Tibial artery (tissue), 4 donors: ENCODE data around the gene MET.

Source experiments
- DNase-seq, 2 donors: peaks; one replicate each; pipeline ENCODE4 v3.0.0-alpha.2; 2019
- H3K27ac ChIP-seq, 2 donors: fragments of 200-600 bp; sonication (generic) in 1 of 2; 1 replicate in 1 of 2; 2 replicates in 1 of 2; pipeline ENCODE4 v1.5.1; 2018 to 2019; ENCODE audit warnings: mild to moderate bottlenecking in 1 of 2
- H3K27me3 ChIP-seq, 2 donors: fragments of 200-600 bp; sonication (generic) in 1 of 2; one replicate each; pipeline versions ENCODE4 v1.5.1 to v1.6.0; 2016 to 2019
- H3K36me3 ChIP-seq, 3 donors: fragments of 200-600 bp; sonication (generic) in 2 of 3; one replicate each; pipeline ENCODE4 v1.5.1; 2016 to 2019; ENCODE audit warnings: mild to moderate bottlenecking in 2 of 3
- H3K4me1 ChIP-seq, 4 donors: fragments of 200-600 bp; sonication (generic) in 2 of 4; 1 replicate in 3 of 4; 2 replicates in 1 of 4; pipeline ENCODE4 v1.5.1; 2016 to 2019
- H3K4me3 ChIP-seq, 2 donors: fragments of 200-600 bp; sonication (generic) in 1 of 2; 1 replicate in 1 of 2; 2 replicates in 1 of 2; pipeline ENCODE4 v1.5.1; 2018 to 2019; ENCODE audit warnings: mild to moderate bottlenecking in 2 of 2
- H3K9me3 ChIP-seq, 3 donors: fragments of 200-600 bp; sonication (generic) in 1 of 3; one replicate each; pipeline ENCODE4 v1.5.1; 2016 to 2019
- intact Hi-C: fragments of 100-400 bp; cut with DNase I; formaldehyde crosslinking; loops from one replicate; pipeline ENCODE4 v1.15.0; 2023; ENCODE audit warnings: low total_unique reads
- TF ChIP-seq, protein P1 (sequence below), 2 experiments: fragments of 200-600 bp in 1 of 2; fragments of 450-650 bp in 1 of 2; IDR thresholded peaks; one replicate each; pipeline ENCODE4 v1.5.1; 2017 to 2019; ENCODE audit warnings: antibody characterized with exemption in 2 of 2, mild to moderate bottlenecking in 1 of 2, moderate library complexity in 1 of 2

The MET gene

DNA sequence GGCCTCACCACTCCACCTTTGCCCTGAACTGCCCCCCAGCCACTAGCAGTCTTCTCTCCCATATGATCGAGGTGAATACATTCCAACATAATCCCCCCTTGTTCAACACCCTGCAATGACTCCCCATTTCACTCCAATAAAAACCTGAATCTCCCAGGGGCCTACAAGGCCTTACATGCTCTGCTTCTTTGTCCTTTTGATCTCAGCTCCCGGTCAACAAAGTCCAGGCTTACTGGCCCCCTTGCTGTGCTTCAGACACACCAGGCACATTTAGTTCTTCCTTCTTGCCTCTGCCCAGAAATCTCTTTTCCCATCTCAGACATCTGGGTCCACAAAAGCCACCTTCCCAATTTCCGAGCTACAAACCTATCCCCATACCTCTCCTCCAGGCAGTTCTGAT lies 14.0 kb downstream of the MET start:
- intact Hi-C loops, result no loop called here
- H3K27me3 ChIP-seq, result no peaks in the 10 kb centered on the region
- no peak overlapping the region for H3K27ac ChIP-seq
- H3K36me3 ChIP-seq, result no peaks in the 10 kb centered on the region
- TF ChIP-seq, protein P1, sequence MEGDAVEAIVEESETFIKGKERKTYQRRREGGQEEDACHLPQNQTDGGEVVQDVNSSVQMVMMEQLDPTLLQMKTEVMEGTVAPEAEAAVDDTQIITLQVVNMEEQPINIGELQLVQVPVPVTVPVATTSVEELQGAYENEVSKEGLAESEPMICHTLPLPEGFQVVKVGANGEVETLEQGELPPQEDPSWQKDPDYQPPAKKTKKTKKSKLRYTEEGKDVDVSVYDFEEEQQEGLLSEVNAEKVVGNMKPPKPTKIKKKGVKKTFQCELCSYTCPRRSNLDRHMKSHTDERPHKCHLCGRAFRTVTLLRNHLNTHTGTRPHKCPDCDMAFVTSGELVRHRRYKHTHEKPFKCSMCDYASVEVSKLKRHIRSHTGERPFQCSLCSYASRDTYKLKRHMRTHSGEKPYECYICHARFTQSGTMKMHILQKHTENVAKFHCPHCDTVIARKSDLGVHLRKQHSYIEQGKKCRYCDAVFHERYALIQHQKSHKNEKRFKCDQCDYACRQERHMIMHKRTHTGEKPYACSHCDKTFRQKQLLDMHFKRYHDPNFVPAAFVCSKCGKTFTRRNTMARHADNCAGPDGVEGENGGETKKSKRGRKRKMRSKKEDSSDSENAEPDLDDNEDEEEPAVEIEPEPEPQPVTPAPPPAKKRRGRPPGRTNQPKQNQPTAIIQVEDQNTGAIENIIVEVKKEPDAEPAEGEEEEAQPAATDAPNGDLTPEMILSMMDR (IDR thresholded peaks at IDR 0.05), result no peak
- DNase-seq, result no peak
- no peak overlapping the region for H3K4me3 ChIP-seq
- peaks cover 0 to 8% (median 2%) of the 10 kb centered on the region in 4 donors for H3K4me1 ChIP-seq
- no peaks in the 10 kb centered on the region for H3K9me3 ChIP-seq

DNA sequence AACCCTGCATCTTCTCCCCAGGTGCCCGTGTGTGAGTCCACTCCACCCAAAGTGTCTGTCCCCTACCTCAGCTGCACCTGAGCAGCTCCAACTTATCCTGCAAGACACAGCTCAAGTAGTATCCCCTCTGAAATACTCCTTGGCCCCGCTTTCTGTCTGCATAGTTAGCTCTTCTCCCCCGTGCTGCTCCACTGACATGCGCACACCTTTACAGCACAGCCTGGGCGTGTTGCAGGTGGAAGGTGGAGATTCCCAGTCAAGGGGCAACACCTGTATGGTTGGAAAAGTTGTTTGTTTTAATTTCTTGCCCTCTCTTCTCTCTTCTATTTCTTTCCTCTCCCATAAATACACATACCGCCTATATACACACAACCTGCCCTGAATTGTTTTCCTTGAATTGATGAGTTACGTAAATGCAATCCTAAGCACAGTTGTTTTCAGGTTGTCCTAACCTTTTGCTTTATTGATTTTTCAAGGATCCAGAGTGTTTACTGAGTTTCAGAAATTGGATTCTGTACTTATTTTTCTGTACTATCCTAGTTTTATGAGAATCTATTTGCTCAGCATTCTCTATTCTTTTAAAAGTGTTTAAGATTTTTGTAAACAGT lies 14.9 kb downstream of the MET start:
- H3K4me1 ChIP-seq, result peaks cover 0 to 8% (median 2%) of the 10 kb centered on the region in 4 donors
- no peak for DNase-seq
- no peak overlapping the region for H3K27ac ChIP-seq
- TF ChIP-seq, protein P1 (IDR thresholded peaks at IDR 0.05), result no peak
- H3K36me3 ChIP-seq, result no peaks in the 10 kb centered on the region
- H3K4me3 ChIP-seq, result no peak overlapping the region
- no peaks in the 10 kb centered on the region for H3K27me3 ChIP-seq
- intact Hi-C loops, result no loop called here
- no peaks in the 10 kb centered on the region for H3K9me3 ChIP-seq

DNA sequence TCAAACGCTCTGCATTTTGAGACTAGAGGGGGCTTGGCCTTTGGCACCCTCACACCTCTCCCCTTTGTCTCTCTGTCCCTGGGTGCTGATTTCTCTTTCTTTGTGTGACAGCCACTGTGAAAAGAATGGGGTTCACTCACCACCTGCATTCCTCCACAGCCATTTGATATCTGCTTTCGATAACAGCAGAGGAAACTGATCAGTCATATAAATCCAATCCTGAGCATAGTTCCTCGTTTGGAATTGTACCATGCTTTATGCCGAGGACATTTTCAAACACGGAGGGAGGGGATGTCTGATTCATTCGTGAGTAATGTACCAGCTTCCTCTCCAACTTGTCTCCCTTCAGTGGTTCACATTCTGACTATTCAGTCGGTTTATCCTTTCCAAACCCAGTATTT lies 15.8 kb downstream of the MET start:
- TF ChIP-seq, protein P1 (IDR thresholded peaks at IDR 0.05), result no peak
- H3K27ac ChIP-seq, result no peak overlapping the region
- intact Hi-C loops, result no loop called here

DNA sequence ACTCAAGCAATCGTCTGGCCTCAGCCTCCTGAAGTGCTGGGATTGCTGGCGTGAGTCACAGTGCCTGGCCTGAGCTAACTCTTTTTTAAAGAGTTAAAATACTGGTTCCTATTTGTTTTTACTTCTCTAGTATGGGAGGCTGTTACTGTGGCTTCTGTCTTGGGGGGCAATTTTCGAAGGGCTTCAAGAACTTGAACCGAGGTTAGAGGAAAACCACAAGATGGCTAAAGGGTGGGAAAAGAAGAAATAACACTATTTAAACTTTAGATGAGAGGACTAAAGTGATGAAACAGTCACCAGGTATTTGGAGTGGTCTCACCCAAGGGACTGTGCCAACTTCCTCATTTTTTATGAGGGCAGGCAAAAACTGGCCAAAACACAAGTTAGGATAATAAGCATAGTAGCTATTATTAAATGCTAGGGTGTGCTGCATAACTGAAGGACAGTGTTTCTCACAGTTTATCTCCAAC lies 17.8 kb downstream of the MET start:
- Histone ChIP-seq H3K4me1 (peaks cover 0 to 8% (median 2%) of the 10 kb centered on the region in 4 donors), H3K36me3 (no peaks in the 10 kb centered on the region), H3K27ac (no peak overlapping the region), H3K9me3 (no peaks in the 10 kb centered on the region), H3K4me3 (no peak overlapping the region), H3K27me3 (no peaks in the 10 kb centered on the region)
- intact Hi-C loops, result no loop called here
- TF ChIP-seq, protein P1 (IDR thresholded peaks at IDR 0.05), result no peak
- DNase-seq, result no peak

More for the DNA sequence above, 15.8 kb downstream of the MET start:
- Histone ChIP-seq H3K4me1 (peaks cover 0 to 8% (median 2%) of the 10 kb centered on the region in 4 donors), H3K27me3 (no peaks in the 10 kb centered on the region), H3K4me3 (no peak overlapping the region), H3K36me3 (no peaks in the 10 kb centered on the region), H3K9me3 (no peaks in the 10 kb centered on the region)
- DNase-seq, result no peak

DNA sequence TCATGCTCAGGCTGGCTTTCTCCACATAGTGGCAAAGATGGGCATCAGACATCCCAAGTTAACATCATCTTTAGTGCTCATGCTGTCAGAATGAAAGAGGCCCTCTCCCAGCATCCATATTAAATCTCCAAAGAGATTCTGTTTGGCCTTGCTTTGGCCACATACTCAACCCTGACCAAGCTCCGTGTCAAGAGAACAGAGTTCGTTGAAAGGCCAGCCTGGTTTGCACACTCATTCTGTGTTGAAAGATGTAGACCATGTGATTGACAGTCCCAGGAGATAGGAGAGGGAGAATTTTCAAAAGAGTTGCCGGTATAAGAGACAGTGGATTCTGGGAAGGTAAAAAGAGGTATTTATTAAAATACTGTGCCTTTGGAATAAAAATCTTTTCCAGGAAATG lies 19.7 kb downstream of the MET start:
- Histone ChIP-seq H3K4me3 (no peak overlapping the region), H3K36me3 (no peaks in the 10 kb centered on the region), H3K27me3 (no peaks in the 10 kb centered on the region), H3K9me3 (no peaks in the 10 kb centered on the region), H3K4me1 (peaks cover 0 to 8% (median 2%) of the 10 kb centered on the region in 4 donors), H3K27ac (no peak overlapping the region)
- DNase-seq, result no peak
- intact Hi-C loops, result no loop called here
- TF ChIP-seq, protein P1 (IDR thresholded peaks at IDR 0.05), result no peak
